Tibial artery (tissue), 4 donors: Measurements from ENCODE around the gene GIMAP8.

Experiments
- DNase-seq, 2 donors: peaks; one replicate each; pipeline ENCODE4 v3.0.0-alpha.2; 2019
- H3K27ac ChIP-seq, 2 donors: fragments of 200-600 bp; sonication (generic) in 1 of 2; 1 replicate in 1 of 2; 2 replicates in 1 of 2; pipeline ENCODE4 v1.5.1; 2018 to 2019; ENCODE audit warnings: mild to moderate bottlenecking in 1 of 2
- H3K27me3 ChIP-seq, 2 donors: fragments of 200-600 bp; sonication (generic) in 1 of 2; one replicate each; pipeline versions ENCODE4 v1.5.1 to v1.6.0; 2016 to 2019
- H3K36me3 ChIP-seq, 3 donors: fragments of 200-600 bp; sonication (generic) in 2 of 3; one replicate each; pipeline ENCODE4 v1.5.1; 2016 to 2019; ENCODE audit warnings: mild to moderate bottlenecking in 2 of 3
- H3K4me1 ChIP-seq, 4 donors: fragments of 200-600 bp; sonication (generic) in 2 of 4; 1 replicate in 3 of 4; 2 replicates in 1 of 4; pipeline ENCODE4 v1.5.1; 2016 to 2019
- H3K4me3 ChIP-seq, 2 donors: fragments of 200-600 bp; sonication (generic) in 1 of 2; 1 replicate in 1 of 2; 2 replicates in 1 of 2; pipeline ENCODE4 v1.5.1; 2018 to 2019; ENCODE audit warnings: mild to moderate bottlenecking in 2 of 2
- H3K9me3 ChIP-seq, 3 donors: fragments of 200-600 bp; sonication (generic) in 1 of 3; one replicate each; pipeline ENCODE4 v1.5.1; 2016 to 2019
- intact Hi-C: fragments of 100-400 bp; cut with DNase I; formaldehyde crosslinking; loops from one replicate; pipeline ENCODE4 v1.15.0; 2023; ENCODE audit warnings: low total_unique reads
- TF ChIP-seq, protein P1 (sequence below), 2 experiments: fragments of 200-600 bp in 1 of 2; fragments of 450-650 bp in 1 of 2; IDR thresholded peaks; one replicate each; pipeline ENCODE4 v1.5.1; 2017 to 2019; ENCODE audit warnings: antibody characterized with exemption in 2 of 2, mild to moderate bottlenecking in 1 of 2, moderate library complexity in 1 of 2

The GIMAP8 gene

GRCh38 chr7:150406567-150407421 lies 43.6 kb upstream of the GIMAP8 start:
- Histone ChIP-seq H3K27ac (peak overlapping the region; percentile 97 to 98), H3K4me3 (peak overlapping the region in 1 of 2 donors; percentile 93), H3K27me3 (no peaks in the 10 kb centered on the region), H3K4me1 (peaks cover 0 to 29% (median 23%) of the 10 kb centered on the region in 4 donors), H3K36me3 (peaks cover 0 to 39% (median 10%) of the 10 kb centered on the region in 3 donors), H3K9me3 (no peaks in the 10 kb centered on the region)
- intact Hi-C loops = loop anchor here (10.0 kb wide), 1 partner anchor 632 kb away; the partner anchor contains the start of gene ZNF467
- no peak for DNase-seq
- TF ChIP-seq, protein P1, sequence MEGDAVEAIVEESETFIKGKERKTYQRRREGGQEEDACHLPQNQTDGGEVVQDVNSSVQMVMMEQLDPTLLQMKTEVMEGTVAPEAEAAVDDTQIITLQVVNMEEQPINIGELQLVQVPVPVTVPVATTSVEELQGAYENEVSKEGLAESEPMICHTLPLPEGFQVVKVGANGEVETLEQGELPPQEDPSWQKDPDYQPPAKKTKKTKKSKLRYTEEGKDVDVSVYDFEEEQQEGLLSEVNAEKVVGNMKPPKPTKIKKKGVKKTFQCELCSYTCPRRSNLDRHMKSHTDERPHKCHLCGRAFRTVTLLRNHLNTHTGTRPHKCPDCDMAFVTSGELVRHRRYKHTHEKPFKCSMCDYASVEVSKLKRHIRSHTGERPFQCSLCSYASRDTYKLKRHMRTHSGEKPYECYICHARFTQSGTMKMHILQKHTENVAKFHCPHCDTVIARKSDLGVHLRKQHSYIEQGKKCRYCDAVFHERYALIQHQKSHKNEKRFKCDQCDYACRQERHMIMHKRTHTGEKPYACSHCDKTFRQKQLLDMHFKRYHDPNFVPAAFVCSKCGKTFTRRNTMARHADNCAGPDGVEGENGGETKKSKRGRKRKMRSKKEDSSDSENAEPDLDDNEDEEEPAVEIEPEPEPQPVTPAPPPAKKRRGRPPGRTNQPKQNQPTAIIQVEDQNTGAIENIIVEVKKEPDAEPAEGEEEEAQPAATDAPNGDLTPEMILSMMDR (IDR thresholded peaks at IDR 0.05) = no peak

DNA sequence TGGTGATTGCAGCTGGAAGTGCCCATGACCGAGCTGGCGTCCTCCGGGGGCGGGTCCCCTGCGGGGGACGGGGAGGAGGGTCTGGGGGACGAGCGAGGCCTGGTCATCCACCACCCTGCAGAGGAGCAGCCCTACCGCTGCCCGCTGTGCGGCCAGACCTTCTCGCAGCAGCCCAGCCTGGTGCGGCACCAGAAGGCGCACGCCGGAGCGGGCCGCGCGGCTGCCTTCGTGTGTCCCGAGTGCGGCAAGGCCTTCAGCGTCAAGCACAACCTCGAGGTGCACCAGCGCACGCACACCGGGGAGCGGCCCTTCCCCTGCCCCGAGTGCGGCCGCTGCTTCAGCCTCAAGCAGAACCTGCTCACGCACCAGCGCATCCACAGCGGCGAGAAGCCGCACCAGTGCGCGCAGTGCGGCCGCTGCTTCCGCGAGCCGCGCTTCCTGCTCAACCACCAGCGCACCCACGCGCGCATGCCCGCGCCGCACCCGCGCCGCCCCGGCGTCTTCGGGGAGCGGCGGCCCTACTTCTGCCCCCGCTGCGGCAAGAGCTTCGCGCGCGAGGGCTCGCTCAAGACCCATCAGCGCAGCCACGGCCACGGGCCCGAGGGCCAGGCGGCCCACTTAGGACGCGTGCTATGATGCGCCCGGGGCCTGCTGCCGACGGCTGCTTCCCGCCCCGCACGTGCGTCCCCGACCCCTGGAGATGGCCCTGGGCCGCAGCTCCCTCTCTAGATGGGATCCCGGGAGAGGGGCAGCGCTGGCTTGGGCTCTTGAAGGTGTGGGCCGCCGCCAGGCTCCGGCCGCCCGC lies 42.6 kb upstream of the GIMAP8 start:
- no peak for DNase-seq
- Histone ChIP-seq H3K27me3 (no peaks in the 10 kb centered on the region), H3K4me1 (peaks cover 0 to 29% (median 23%) of the 10 kb centered on the region in 4 donors), H3K9me3 (no peaks in the 10 kb centered on the region), H3K36me3 (peaks cover 0 to 49% (median 10%) of the 10 kb centered on the region in 3 donors), H3K4me3 (no peak overlapping the region), H3K27ac (peak overlapping the region in 1 of 2 donors; percentile 97)
- intact Hi-C loops = loop anchor here (10.0 kb wide), 1 partner anchor 633 kb away; the partner anchor contains the start of gene ZNF467
- TF ChIP-seq, protein P1 (IDR thresholded peaks at IDR 0.05) = no peak

DNA sequence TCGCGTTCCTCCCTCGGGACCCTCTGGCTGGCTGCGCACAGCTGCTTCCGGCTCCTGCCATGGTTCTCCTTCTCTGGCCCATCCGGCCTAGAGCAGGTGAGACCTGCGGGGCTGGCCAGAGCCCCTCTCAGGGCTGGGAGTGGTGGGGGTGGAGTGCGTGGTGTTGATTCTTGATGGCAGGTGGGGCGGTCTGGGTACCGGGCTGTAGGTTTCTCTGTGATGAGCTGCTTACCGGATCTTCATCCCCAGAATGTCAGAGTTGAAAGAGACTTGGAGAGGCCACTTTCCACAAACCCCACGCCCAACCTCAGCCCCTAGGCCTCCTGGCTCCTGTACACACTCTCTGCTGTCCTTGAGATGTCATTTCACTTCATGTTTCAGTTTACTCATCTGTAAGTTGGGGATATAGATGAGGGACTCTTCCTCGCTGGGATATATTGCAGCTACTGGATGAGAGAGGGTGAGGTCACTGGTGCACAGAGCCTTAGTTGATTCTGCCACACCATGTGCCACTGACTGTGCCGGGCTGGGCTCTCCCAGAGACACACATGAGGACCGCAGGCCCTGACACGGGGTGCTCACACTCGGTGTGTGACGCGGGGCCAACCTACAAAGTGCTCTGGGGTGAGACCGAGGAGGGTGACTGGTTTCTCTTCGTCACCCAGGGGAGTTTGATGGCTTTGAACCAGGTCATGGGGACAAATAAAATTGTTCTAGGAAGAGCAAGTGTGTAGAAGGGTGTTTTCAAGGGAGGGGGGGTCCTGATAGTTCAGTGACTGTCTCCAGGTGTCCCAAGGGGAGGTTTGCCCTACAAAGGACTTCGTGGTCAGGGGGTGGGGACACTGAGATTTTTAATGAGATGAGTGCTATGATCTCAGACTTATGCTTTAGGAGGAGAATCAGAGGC lies 41.8 kb upstream of the GIMAP8 start:
- no peak overlapping the region for H3K27ac ChIP-seq
- DNase-seq = no peak
- no peaks in the 10 kb centered on the region for H3K27me3 ChIP-seq
- no peaks in the 10 kb centered on the region for H3K9me3 ChIP-seq
- peaks cover 0 to 50% (median 10%) of the 10 kb centered on the region in 3 donors for H3K36me3 ChIP-seq
- TF ChIP-seq, protein P1 (IDR thresholded peaks at IDR 0.05) = no peak
- peaks cover 0 to 26% (median 20%) of the 10 kb centered on the region in 4 donors for H3K4me1 ChIP-seq
- intact Hi-C loops = loop anchor here (10.0 kb wide), 1 partner anchor 634 kb away; the partner anchor contains the start of gene ZNF467
- no peak overlapping the region for H3K4me3 ChIP-seq

DNA sequence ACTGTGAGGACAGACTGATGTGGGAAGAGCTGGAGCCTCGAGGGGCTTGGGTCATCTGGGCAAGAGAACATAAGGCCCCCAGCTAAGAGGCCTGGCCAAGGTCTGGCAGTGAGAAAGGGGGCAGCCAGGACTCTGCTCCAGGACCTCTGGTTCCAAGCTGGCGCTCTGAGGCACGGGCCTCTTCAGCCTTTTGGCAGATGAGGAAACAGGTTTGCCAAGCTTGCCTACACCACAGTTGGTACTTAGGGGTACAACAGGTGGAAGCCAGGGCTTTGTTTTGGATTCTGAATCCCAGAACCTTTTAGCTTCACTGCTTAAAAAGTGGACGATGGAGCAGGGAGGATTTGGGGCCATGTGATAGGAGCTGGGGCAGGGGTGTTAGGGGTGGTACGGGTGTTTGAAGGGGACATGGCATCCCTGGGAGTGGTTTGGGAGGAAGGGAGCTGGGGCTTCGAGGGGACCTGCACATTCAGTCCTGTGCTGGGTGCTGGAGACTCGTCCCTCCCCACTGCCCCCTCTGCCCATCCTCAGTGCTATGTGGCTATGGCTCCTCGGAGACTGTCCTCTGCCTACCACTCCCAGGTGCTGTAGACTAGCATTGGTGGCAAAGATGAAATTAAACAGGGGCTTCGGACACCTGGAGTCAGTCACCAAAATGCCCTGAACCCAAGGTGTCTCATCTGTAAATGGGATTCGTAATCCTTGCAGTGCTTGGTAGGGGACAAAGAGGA lies 41.0 kb upstream of the GIMAP8 start:
- Histone ChIP-seq H3K27me3 (no peaks in the 10 kb centered on the region), H3K36me3 (peaks cover 0 to 50% (median 10%) of the 10 kb centered on the region in 3 donors), H3K4me1 (peaks cover 0 to 18% (median 12%) of the 10 kb centered on the region in 4 donors), H3K4me3 (no peak overlapping the region), H3K9me3 (no peaks in the 10 kb centered on the region), H3K27ac (no peak overlapping the region)
- TF ChIP-seq, protein P1 (IDR thresholded peaks at IDR 0.05) = no peak
- intact Hi-C loops = loop anchor here (10.0 kb wide), 1 partner anchor 635 kb away; the partner anchor contains the start of gene ZNF467
- DNase-seq = no peak
